Measurements from ENCODE around the gene ARHGAP32.

The ARHGAP32 gene

GRCh38 chr11:128948583-128948982, 243.5 kb downstream of the ARHGAP32 start:
- DNase-seq = no peak

GRCh38 chr11:128947773-128948172, 244.4 kb downstream of the ARHGAP32 start:
- no peak for DNase-seq

- no peak for DNase-seq
Measured at GRCh38 chr11:128946648-128947047, 245.5 kb downstream of the ARHGAP32 start.

- no peak for DNase-seq
Measured at GRCh38 chr11:128943428-128943976, 248.6 kb downstream of the ARHGAP32 start.

GRCh38 chr11:128942817-128943427, 249.2 kb downstream of the ARHGAP32 start, which contains the start of gene TP53AIP1:
Gene TP53AIP1 (minus strand): TSS chr11:128942871. CDS start chr11:128937818, 5,053 bp downstream.
- peak; percentile 61 for DNase-seq

- no peak for DNase-seq
Measured at GRCh38 chr11:128942272-128942612, 249.9 kb downstream of the ARHGAP32 start.

GRCh38 chr11:128941573-128942271, 250.4 kb downstream of the ARHGAP32 start:
- no peak for DNase-seq

- DNase-seq = no peak
Measured at GRCh38 chr11:128941110-128941509, 251.0 kb downstream of the ARHGAP32 start.

GRCh38 chr11:128940603-128941002, 251.5 kb downstream of the ARHGAP32 start:
- DNase-seq = no peak

GRCh38 chr11:128940156-128940555, 252.0 kb downstream of the ARHGAP32 start:
- DNase-seq = no peak

GRCh38 chr11:128939591-128939990, 252.5 kb downstream of the ARHGAP32 start:
- DNase-seq = no peak

- no peak for DNase-seq
Measured at GRCh38 chr11:128938156-128938885, 253.8 kb downstream of the ARHGAP32 start.

- DNase-seq = no peak
Measured at GRCh38 chr11:128937480-128937879, 254.6 kb downstream of the ARHGAP32 start.

- no peak for DNase-seq
Measured at GRCh38 chr11:128936606-128937251, 255.4 kb downstream of the ARHGAP32 start.

- no peak for DNase-seq
Measured at GRCh38 chr11:128934926-128935325, 257.2 kb downstream of the ARHGAP32 start.

- DNase-seq = no peak
Measured at GRCh38 chr11:128934351-128934750, 257.8 kb downstream of the ARHGAP32 start.

GRCh38 chr11:128933481-128934178, 258.5 kb downstream of the ARHGAP32 start:
- no peak for DNase-seq

GRCh38 chr11:128931668-128932067, 260.5 kb downstream of the ARHGAP32 start:
- peak; percentile 51 for DNase-seq

- DNase-seq = no peak
Measured at GRCh38 chr11:128931066-128931465, 261.1 kb downstream of the ARHGAP32 start.

- DNase-seq = peak; percentile 49
Measured at GRCh38 chr11:128929991-128930390, 262.1 kb downstream of the ARHGAP32 start.

GRCh38 chr11:128929468-128929867, 262.7 kb downstream of the ARHGAP32 start:
- no peak for DNase-seq

- no peak for DNase-seq
Measured at GRCh38 chr11:128928400-128928799, 263.7 kb downstream of the ARHGAP32 start.
